HL-60 (cell line): Measurements from ENCODE around the gene LMAN1L.

ENCODE experiments used
- CTCF ChIP-seq: IDR thresholded peaks from one replicate; pipeline ENCODE4 v1.5.1; 2011; ENCODE audit warnings: low read length, control low read depth, inconsistent platforms; ENCODE audit not compliant: insufficient read depth
- POLR2AphosphoS5 ChIP-seq: IDR thresholded peaks from 2 replicates; pipeline ENCODE4 v1.6.1; 2012; ENCODE audit warnings: low read depth
- SPI1 ChIP-seq: IDR thresholded peaks from 2 replicates; pipeline ENCODE4 v1.6.1; 2012; ENCODE audit warnings: low read depth, mild to moderate bottlenecking, borderline replicate concordance
- TF ChIP-seq, protein P1 (sequence below): IDR thresholded peaks from 2 replicates; pipeline ENCODE4 v1.6.1; 2012; ENCODE audit warnings: low read depth; ENCODE audit not compliant: insufficient replicate concordance

DNA sequence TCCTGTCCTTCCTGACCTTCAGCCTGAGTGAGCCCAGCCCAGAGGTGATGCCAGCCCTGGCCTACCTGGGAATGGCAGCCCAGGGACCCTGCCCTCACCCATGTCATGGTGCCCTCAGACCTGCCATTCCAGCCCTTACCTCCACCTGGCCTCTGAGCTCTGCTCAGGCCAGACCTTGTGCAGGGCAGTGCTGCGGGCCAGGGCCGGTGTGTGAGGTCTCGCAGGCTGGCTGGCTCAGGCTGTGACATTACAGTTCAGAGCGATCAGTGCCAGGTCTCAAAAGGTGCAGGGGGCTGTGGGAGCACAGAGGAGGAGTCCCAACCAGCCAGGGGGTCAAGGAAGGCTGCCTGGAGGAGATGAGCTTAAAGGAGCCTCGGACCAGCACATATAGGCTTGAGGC, 7.4 kb downstream of the LMAN1L start:
- TF ChIP-seq CTCF (no peak), POLR2AphosphoS5 (no peak), SPI1 (no peak)
- TF ChIP-seq, protein P1, sequence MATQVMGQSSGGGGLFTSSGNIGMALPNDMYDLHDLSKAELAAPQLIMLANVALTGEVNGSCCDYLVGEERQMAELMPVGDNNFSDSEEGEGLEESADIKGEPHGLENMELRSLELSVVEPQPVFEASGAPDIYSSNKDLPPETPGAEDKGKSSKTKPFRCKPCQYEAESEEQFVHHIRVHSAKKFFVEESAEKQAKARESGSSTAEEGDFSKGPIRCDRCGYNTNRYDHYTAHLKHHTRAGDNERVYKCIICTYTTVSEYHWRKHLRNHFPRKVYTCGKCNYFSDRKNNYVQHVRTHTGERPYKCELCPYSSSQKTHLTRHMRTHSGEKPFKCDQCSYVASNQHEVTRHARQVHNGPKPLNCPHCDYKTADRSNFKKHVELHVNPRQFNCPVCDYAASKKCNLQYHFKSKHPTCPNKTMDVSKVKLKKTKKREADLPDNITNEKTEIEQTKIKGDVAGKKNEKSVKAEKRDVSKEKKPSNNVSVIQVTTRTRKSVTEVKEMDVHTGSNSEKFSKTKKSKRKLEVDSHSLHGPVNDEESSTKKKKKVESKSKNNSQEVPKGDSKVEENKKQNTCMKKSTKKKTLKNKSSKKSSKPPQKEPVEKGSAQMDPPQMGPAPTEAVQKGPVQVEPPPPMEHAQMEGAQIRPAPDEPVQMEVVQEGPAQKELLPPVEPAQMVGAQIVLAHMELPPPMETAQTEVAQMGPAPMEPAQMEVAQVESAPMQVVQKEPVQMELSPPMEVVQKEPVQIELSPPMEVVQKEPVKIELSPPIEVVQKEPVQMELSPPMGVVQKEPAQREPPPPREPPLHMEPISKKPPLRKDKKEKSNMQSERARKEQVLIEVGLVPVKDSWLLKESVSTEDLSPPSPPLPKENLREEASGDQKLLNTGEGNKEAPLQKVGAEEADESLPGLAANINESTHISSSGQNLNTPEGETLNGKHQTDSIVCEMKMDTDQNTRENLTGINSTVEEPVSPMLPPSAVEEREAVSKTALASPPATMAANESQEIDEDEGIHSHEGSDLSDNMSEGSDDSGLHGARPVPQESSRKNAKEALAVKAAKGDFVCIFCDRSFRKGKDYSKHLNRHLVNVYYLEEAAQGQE, result no peak
